Tibial nerve (tissue), 4 donors: ENCODE data around the gene PLEKHM2.

Experiments used
- EP300 ChIP-seq, 2 donors: sonication (generic); formaldehyde crosslinking; IDR thresholded peaks; one replicate each; pipeline ENCODE4 v1.6.1; 2017; ENCODE audit warnings: antibody characterized with exemption in 2 of 2, mild to moderate bottlenecking in 1 of 2
- POLR2A ChIP-seq, 2 donors: fragments of 450-650 bp; IDR thresholded peaks; one replicate each; pipeline ENCODE4 v1.6.1; 2017; ENCODE audit warnings: antibody characterized with exemption in 2 of 2, mild to moderate bottlenecking in 2 of 2, moderate library complexity in 2 of 2
- TF ChIP-seq, protein P1 (sequence below), 5 experiments: fragments of 200-600 bp in 3 of 5; fragments of 450-650 bp in 2 of 5; sonication (generic) in 3 of 5; IDR thresholded peaks; one replicate each; pipeline ENCODE4 v1.5.1; 2016 to 2019; ENCODE audit warnings: antibody characterized with exemption in 5 of 5, mild to moderate bottlenecking in 3 of 5, moderate library complexity in 2 of 5

DNA sequence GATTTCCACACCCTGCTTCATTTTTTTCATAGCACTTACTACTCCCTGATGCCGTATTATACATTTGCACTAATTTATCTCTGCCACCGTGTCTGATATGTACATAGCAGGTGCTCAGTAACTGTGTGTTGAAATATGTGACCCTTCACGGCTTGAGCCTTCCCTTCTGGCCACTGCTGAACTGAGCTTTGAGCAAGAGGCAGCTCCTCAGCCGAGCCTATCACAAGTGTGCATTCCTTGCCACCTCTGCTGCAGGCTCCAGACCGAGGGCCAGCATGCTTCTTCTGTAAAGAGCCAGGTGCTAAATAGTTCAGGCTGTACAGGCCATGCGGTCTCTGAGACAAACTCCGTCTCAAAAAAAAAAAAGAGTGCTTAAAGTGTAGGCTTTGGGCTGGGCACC, 22.6 kb downstream of the PLEKHM2 start:
- TF ChIP-seq, protein P1, sequence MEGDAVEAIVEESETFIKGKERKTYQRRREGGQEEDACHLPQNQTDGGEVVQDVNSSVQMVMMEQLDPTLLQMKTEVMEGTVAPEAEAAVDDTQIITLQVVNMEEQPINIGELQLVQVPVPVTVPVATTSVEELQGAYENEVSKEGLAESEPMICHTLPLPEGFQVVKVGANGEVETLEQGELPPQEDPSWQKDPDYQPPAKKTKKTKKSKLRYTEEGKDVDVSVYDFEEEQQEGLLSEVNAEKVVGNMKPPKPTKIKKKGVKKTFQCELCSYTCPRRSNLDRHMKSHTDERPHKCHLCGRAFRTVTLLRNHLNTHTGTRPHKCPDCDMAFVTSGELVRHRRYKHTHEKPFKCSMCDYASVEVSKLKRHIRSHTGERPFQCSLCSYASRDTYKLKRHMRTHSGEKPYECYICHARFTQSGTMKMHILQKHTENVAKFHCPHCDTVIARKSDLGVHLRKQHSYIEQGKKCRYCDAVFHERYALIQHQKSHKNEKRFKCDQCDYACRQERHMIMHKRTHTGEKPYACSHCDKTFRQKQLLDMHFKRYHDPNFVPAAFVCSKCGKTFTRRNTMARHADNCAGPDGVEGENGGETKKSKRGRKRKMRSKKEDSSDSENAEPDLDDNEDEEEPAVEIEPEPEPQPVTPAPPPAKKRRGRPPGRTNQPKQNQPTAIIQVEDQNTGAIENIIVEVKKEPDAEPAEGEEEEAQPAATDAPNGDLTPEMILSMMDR (IDR thresholded peaks at IDR 0.05) = no peak
- TF ChIP-seq EP300 (IDR thresholded peaks at IDR 0.05) (no peak), POLR2A (IDR thresholded peaks at IDR 0.05) (no peak)
